ENCODE measurements around the gene CLTB. TPM values are rescaled to one million over a fixed set of nuclear protein-coding genes. Genes with fewer than 3 reads are reported as not detected.

CLTB gene
- polyA plus RNA-seq, 3 donors = 63.2 to 87.6 (median 75.2) TPM

GRCh38 chr5:176405656-176406435 lies 10.5 kb downstream of the CLTB start:
- Mint-ChIP-seq H3K27ac (no peak overlapping the region), H3K36me3 (peaks cover 69 to 82% of the 10 kb centered on the region in 2 donors), H3K27me3 (ENCODE audit: low read depth in 3 of 3) (no peaks in the 10 kb centered on the region), H3K4me3 (no peak overlapping the region), H3K9me3 (peaks cover 0 to 2% (median 0%) of the 10 kb centered on the region in 7 donors), H3K4me1 (peaks cover under 1% of the 10 kb centered on the region)
- Histone ChIP-seq H3K27ac (ENCODE audit: low read depth in 1 of 2, low read length in 2 of 2) (no peak overlapping the region), H3K4me2 (replicated peaks; ENCODE audit: extremely low read depth, low read length, poor library complexity, severe bottlenecking) (no peak overlapping the region), H3K36me3 (replicated peaks in 1 of 2; ENCODE audit: control insufficient read depth in 1 of 2, insufficient read depth in 2 of 2, low read length in 2 of 2) (peaks cover 43 to 69% of the 10 kb centered on the region in 2 donors), H3K79me2 (ENCODE audit: insufficient read depth, low read length) (no peaks in the 10 kb centered on the region), H4K20me1 (ENCODE audit: insufficient read depth, low read length) (peaks cover 6% of the 10 kb centered on the region), H2AFZ (ENCODE audit: insufficient read depth, low read depth, low read length, poor library complexity, severe bottlenecking) (no peak overlapping the region), H3K9ac (ENCODE audit: insufficient read depth, low read length, poor library complexity, severe bottlenecking) (no peak overlapping the region), H3K27me3 (ENCODE audit: control insufficient read depth in 2 of 2, insufficient read depth in 2 of 2, low read length in 2 of 2) (no peaks in the 10 kb centered on the region), H3K4me1 (ENCODE audit: control insufficient read depth in 1 of 2, insufficient read depth in 2 of 2, low read length in 2 of 2) (no peaks in the 10 kb centered on the region), H3K4me3 (replicated peaks in 1 of 3; ENCODE audit: low read depth in 2 of 3, low read length in 3 of 3) (no peak overlapping the region), H3K9me3 (replicated peaks in 1 of 2; ENCODE audit: control insufficient read depth in 1 of 2, insufficient read depth in 1 of 2, low read length in 2 of 2) (no peaks in the 10 kb centered on the region)
- TF ChIP-seq CTCF (IDR thresholded peaks at IDR 0.05) = no peak
- WGBS (ENCODE audit: insufficient coverage) = 95% methylated on average over 13 of the region's 20 CpGs
- DNase-seq = no peak
- intact Hi-C loops (cut with micrococcal nuclease) = no loop called here

GRCh38 chr5:176401281-176402205 lies 14.8 kb downstream of the CLTB start:
- intact Hi-C loops (cut with micrococcal nuclease) = no loop called here
- no peaks in the 10 kb centered on the region for H3K4me1 ChIP-seq (ENCODE audit: control insufficient read depth in 1 of 2, insufficient read depth in 2 of 2, low read length in 2 of 2)
- DNase-seq = no peak

More at GRCh38 chr5:176401281-176402205, 14.8 kb downstream of the CLTB start:
- WGBS (ENCODE audit: insufficient coverage) = 96% methylated on average over 18 of the region's 22 CpGs
- H3K9me3 Mint-ChIP-seq = no peaks in the 10 kb centered on the region
- no peak overlapping the region for H3K27ac ChIP-seq (ENCODE audit: low read depth in 1 of 2, low read length in 2 of 2)
- H3K27ac Mint-ChIP-seq = peak overlapping the region in 2 of 7 donors; percentile 57 to 68
- TF ChIP-seq CTCF (IDR thresholded peaks at IDR 0.05) = no peak
- no peak overlapping the region for H3K4me2 ChIP-seq (replicated peaks; ENCODE audit: extremely low read depth, low read length, poor library complexity, severe bottlenecking)
- peaks cover 51 to 75% of the 10 kb centered on the region in 2 donors for H3K36me3 Mint-ChIP-seq
- H3K4me3 ChIP-seq (replicated peaks in 1 of 3; ENCODE audit: low read depth in 2 of 3, low read length in 3 of 3) = no peak overlapping the region
- H3K4me1 Mint-ChIP-seq = no peaks in the 10 kb centered on the region
- peaks cover 22 to 51% of the 10 kb centered on the region in 2 donors for H3K36me3 ChIP-seq (replicated peaks in 1 of 2; ENCODE audit: control insufficient read depth in 1 of 2, insufficient read depth in 2 of 2, low read length in 2 of 2)
- no peaks in the 10 kb centered on the region for H4K20me1 ChIP-seq (ENCODE audit: insufficient read depth, low read length)
- H3K4me3 Mint-ChIP-seq = no peak overlapping the region
- H3K27me3 Mint-ChIP-seq (ENCODE audit: low read depth in 3 of 3) = peaks cover 0 to 4% (median 1%) of the 10 kb centered on the region in 3 donors
- no peaks in the 10 kb centered on the region for H3K79me2 ChIP-seq (ENCODE audit: insufficient read depth, low read length)
- no peaks in the 10 kb centered on the region for H3K9me3 ChIP-seq (replicated peaks in 1 of 2; ENCODE audit: control insufficient read depth in 1 of 2, insufficient read depth in 1 of 2, low read length in 2 of 2)
- H2AFZ ChIP-seq (ENCODE audit: insufficient read depth, low read depth, low read length, poor library complexity, severe bottlenecking) = no peak overlapping the region
- H3K9ac ChIP-seq (ENCODE audit: insufficient read depth, low read length, poor library complexity, severe bottlenecking) = no peak overlapping the region
- H3K27me3 ChIP-seq (ENCODE audit: control insufficient read depth in 2 of 2, insufficient read depth in 2 of 2, low read length in 2 of 2) = no peaks in the 10 kb centered on the region
